ENCODE data around the gene ZFAND4.
"Not testable (repeated sequence)": the region's sequence is repeated elsewhere in the genome, so short reads cannot be mapped to it uniquely, and the experiment has no call there.

ZFAND4 gene

DNA sequence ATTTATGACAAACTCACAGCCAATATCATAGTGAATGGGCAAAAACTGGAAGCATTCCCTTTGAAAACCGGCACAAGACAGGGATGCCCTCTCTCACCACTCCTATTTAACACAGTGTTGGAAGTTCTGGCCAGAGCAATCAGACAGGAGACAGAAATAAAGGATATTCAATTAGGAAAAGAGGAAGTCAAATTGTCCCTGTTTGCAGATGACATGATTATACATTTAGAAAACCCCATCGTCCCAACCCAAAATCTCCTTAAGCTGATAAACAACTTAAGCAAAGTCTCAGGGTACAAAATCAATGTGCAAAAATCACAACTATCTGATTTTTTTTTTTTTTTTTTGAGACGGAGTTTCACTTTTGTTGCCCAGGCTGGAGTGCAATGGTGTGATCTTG lies 2.7 kb downstream of the ZFAND4 start:
- H3K4me1 ChIP-seq (ENCODE audit: control insufficient read depth, insufficient read depth, low read length); H3K27me3 ChIP-seq (ENCODE audit: control insufficient read depth, insufficient read depth, low read length, poor library complexity, severe bottlenecking); H3K9me3 ChIP-seq (ENCODE audit: control insufficient read depth, low read length); H3K36me3 ChIP-seq (ENCODE audit: control insufficient read depth, insufficient read depth, low read length); H3K27ac ChIP-seq (ENCODE audit: insufficient read depth, low read depth, low read length, poor library complexity, severe bottlenecking); H3K4me3 ChIP-seq (ENCODE audit: insufficient read depth, low read depth, low read length): not testable (repeated sequence)
- 82 to 89% methylated on average over 3 of the region's 3 CpGs for WGBS, 2 experiments

DNA sequence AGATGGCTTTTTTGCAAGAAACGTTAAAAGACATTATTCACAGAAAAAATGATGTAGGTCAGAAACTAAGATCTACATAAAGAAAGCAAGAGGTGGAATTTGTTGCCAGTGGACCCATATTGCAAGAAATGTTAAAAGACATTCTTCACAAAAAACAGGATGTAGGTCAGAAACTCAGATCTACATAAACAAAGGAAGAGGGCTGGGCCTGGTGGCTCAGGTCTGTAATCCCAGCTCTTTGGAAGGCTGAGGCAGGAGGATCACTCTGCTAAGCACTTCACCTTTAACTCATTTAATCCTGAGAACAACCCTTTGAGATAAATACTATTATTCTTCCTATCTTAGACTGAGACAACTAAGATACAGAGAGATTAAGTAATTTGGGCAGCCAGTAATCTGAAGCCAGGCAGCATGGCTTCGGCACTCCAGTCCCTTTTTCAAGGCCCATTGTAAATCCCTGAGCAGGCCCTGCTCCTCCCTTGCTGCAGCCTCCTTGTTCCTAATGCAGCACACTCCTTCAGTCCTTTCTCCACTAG lies 11.6 kb downstream of the ZFAND4 start:
- Histone ChIP-seq H3K36me3 (ENCODE audit: control insufficient read depth, insufficient read depth, low read length) (no peaks in the 10 kb centered on the region), H3K27ac (ENCODE audit: insufficient read depth, low read depth, low read length, poor library complexity, severe bottlenecking) (no peak overlapping the region), H3K27me3 (ENCODE audit: control insufficient read depth, insufficient read depth, low read length, poor library complexity, severe bottlenecking) (no peaks in the 10 kb centered on the region), H3K9me3 (ENCODE audit: control insufficient read depth, low read length) (no peaks in the 10 kb centered on the region), H3K4me3 (ENCODE audit: insufficient read depth, low read depth, low read length) (no peak overlapping the region), H3K4me1 (ENCODE audit: control insufficient read depth, insufficient read depth, low read length) (no peaks in the 10 kb centered on the region)
- 87 to 95% methylated on average over 2 of the region's 2 CpGs for WGBS, 2 experiments

DNA sequence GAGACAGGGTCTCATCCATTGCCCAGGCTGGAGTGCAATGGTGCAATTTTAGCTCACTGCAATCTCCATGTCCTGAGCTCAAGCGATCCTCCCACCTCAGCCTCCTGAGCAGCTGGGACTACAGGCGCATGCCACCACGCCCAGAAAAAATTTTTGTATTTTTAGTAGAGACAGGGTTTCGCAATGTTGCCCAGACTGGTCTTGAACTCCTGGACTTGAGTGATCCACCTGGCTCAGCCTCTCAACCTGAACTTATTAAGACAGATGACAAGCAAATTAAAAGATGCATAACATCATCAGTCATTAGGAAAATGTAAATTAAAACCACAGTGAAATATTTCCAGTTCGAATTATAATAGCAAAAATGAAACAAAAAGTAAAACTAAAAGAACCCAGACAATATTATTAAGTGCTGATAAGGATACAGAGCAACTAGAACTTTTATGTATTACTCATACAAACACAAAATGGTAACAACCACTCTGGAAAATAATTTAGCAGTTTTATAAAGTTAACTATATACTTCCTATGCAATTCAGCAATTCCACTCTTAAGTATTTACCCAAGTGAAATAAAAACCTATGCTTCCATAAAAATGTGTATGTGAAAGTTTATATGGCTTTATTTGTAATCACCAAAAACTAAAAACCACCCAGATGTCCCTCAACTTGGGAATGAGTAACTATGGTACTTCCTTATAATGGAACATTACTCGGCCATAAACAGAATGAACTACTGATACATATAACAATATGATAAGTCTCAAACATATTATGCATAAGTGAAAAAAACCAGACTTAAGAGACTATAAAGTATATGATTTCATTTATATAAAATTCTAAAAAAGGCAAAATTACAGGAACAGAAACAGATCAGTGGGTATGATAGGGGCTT lies 15.3 kb downstream of the ZFAND4 start:
- Histone ChIP-seq H3K27me3 (ENCODE audit: control insufficient read depth, insufficient read depth, low read length, poor library complexity, severe bottlenecking) (no peaks in the 10 kb centered on the region), H3K36me3 (ENCODE audit: control insufficient read depth, insufficient read depth, low read length) (no peaks in the 10 kb centered on the region), H3K27ac (ENCODE audit: insufficient read depth, low read depth, low read length, poor library complexity, severe bottlenecking) (no peak overlapping the region), H3K4me3 (ENCODE audit: insufficient read depth, low read depth, low read length) (no peak overlapping the region), H3K9me3 (ENCODE audit: control insufficient read depth, low read length) (no peaks in the 10 kb centered on the region), H3K4me1 (ENCODE audit: control insufficient read depth, insufficient read depth, low read length) (no peaks in the 10 kb centered on the region)
- 88 to 90% methylated on average over 4 to 5 of the region's 6 CpGs for WGBS, 2 experiments

DNA sequence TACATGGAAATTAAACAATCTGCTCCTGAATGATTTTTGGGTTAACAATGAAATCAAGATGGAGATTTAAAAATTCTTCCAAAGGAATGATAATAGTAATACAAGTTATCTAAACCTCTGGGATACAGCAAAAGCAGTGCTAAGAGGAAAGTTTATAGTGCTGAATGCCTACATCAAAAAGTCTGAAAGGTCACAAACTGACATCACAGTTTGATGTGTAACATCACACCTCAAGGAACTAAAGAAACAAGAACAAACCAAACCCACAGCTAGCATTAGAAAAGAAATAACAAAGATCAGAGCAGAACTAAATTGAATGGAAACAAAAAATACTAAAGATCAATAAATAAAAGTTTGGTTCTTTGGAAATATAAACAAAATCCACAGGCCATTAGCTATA lies 17.4 kb downstream of the ZFAND4 start:
- no peak overlapping the region for H3K27ac ChIP-seq (ENCODE audit: insufficient read depth, low read depth, low read length, poor library complexity, severe bottlenecking)
- H3K36me3 ChIP-seq (ENCODE audit: control insufficient read depth, insufficient read depth, low read length) = no peaks in the 10 kb centered on the region

DNA sequence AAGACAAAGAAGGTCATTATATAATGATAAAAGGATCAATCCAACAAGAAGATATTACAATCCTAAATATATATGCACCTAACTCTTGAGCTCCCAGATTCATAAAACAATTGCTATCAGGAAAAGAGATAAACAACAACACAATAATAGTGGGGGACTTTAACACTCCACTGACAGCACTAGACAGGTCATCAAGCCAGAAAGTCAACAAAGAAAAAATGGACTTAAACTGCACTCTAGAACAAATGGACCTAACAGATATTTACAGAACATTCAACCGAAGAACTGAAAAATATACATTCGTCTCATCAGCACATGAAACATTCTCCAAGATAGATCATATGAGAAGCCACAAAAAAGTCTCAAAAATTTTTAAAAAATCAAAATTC lies 17.8 kb downstream of the ZFAND4 start:
- H3K4me3 ChIP-seq (ENCODE audit: insufficient read depth, low read depth, low read length); H3K27ac ChIP-seq (ENCODE audit: insufficient read depth, low read depth, low read length, poor library complexity, severe bottlenecking); H3K36me3 ChIP-seq (ENCODE audit: control insufficient read depth, insufficient read depth, low read length); H3K27me3 ChIP-seq (ENCODE audit: control insufficient read depth, insufficient read depth, low read length, poor library complexity, severe bottlenecking); H3K9me3 ChIP-seq (ENCODE audit: control insufficient read depth, low read length); H3K4me1 ChIP-seq (ENCODE audit: control insufficient read depth, insufficient read depth, low read length): not testable (repeated sequence)
- WGBS, 2 experiments = 91 to 98% methylated on average over 2 of the region's 2 CpGs

More for the DNA sequence above, 17.4 kb downstream of the ZFAND4 start:
- H3K9me3 ChIP-seq (ENCODE audit: control insufficient read depth, low read length) = no peaks in the 10 kb centered on the region
- H3K4me1 ChIP-seq (ENCODE audit: control insufficient read depth, insufficient read depth, low read length) = no peaks in the 10 kb centered on the region
- no peak overlapping the region for H3K4me3 ChIP-seq (ENCODE audit: insufficient read depth, low read depth, low read length)
- no peaks in the 10 kb centered on the region for H3K27me3 ChIP-seq (ENCODE audit: control insufficient read depth, insufficient read depth, low read length, poor library complexity, severe bottlenecking)

DNA sequence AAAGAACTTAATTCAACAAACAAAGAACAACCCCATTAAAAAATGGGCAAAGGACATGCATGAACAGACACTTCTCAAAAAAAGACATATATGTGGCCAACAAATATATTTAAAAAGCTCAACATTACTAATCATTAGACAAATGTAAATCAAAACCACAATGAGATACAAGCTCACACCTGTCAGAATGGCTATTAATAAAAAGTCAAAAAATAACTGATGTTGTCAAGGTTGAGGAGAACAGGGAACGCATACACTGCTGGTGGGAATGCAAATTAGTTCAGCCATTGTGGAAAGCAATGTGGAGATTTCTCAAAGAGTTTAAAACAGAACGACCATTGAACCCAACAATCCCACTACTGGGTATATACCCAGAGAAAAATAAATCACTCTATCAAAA lies 19.1 kb downstream of the ZFAND4 start:
- Histone ChIP-seq H3K27ac (ENCODE audit: insufficient read depth, low read depth, low read length, poor library complexity, severe bottlenecking) (no peak overlapping the region), H3K36me3 (ENCODE audit: control insufficient read depth, insufficient read depth, low read length) (no peaks in the 10 kb centered on the region), H3K4me3 (ENCODE audit: insufficient read depth, low read depth, low read length) (no peak overlapping the region), H3K27me3 (ENCODE audit: control insufficient read depth, insufficient read depth, low read length, poor library complexity, severe bottlenecking) (no peaks in the 10 kb centered on the region), H3K4me1 (ENCODE audit: control insufficient read depth, insufficient read depth, low read length) (no peaks in the 10 kb centered on the region), H3K9me3 (ENCODE audit: control insufficient read depth, low read length) (no peaks in the 10 kb centered on the region)
- 82 to 84% methylated on average over 2 of the region's 2 CpGs for WGBS, 2 experiments

DNA sequence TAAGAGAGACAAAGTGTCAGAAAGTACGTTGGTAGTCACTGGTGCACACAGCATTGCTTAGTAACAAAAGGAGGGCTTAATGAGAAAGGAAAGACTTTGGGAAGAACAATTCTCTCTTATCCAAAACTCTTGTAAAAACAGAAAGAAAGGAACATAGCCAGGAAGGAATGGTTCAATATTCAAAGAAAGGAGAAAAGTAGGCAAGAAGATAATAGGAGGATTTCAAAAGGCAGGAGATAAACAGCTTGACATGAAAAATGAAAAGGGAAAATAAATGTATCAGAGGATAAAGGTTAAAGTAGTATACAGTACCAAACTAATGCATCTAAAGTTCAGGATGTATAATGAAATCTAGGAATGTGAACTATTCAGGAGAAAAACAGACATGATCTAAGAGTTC lies 20.1 kb downstream of the ZFAND4 start:
- Histone ChIP-seq H3K4me3 (ENCODE audit: insufficient read depth, low read depth, low read length) (no peak overlapping the region), H3K36me3 (ENCODE audit: control insufficient read depth, insufficient read depth, low read length) (peaks cover 2% of the 10 kb centered on the region), H3K27ac (ENCODE audit: insufficient read depth, low read depth, low read length, poor library complexity, severe bottlenecking) (no peak overlapping the region), H3K4me1 (ENCODE audit: control insufficient read depth, insufficient read depth, low read length) (no peaks in the 10 kb centered on the region), H3K9me3 (ENCODE audit: control insufficient read depth, low read length) (no peaks in the 10 kb centered on the region), H3K27me3 (ENCODE audit: control insufficient read depth, insufficient read depth, low read length, poor library complexity, severe bottlenecking) (no peaks in the 10 kb centered on the region)
- 67 to 78% methylated on average over 1 of the region's 1 CpG for WGBS, 2 experiments

DNA sequence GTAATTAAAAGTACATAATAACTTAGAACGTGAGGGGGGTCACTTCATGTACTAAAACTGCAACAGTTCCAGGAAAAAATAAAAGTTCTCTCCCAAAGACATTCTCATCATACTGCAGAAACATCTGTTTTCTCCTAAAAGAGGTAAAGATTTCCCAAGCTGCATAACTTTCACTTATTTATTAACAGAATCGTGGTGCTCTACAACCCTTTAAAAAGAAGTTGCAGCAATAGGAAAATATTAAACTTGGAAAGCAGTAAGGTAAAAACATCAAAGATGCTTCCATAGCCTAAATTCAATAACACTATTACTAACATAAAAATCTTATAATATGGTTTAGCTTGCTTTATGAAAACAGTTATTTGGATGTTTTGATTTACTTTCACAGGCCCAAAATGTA lies 23.3 kb downstream of the ZFAND4 start:
- Histone ChIP-seq H3K4me3 (ENCODE audit: insufficient read depth, low read depth, low read length) (no peak overlapping the region), H3K27me3 (ENCODE audit: control insufficient read depth, insufficient read depth, low read length, poor library complexity, severe bottlenecking) (no peaks in the 10 kb centered on the region), H3K4me1 (ENCODE audit: control insufficient read depth, insufficient read depth, low read length) (no peaks in the 10 kb centered on the region), H3K9me3 (ENCODE audit: control insufficient read depth, low read length) (no peaks in the 10 kb centered on the region), H3K36me3 (ENCODE audit: control insufficient read depth, insufficient read depth, low read length) (peaks cover 9% of the 10 kb centered on the region), H3K27ac (ENCODE audit: insufficient read depth, low read depth, low read length, poor library complexity, severe bottlenecking) (no peak overlapping the region)
- WGBS, 2 experiments = 75 to 89% methylated on average over 1 to 2 of the region's 2 CpGs

DNA sequence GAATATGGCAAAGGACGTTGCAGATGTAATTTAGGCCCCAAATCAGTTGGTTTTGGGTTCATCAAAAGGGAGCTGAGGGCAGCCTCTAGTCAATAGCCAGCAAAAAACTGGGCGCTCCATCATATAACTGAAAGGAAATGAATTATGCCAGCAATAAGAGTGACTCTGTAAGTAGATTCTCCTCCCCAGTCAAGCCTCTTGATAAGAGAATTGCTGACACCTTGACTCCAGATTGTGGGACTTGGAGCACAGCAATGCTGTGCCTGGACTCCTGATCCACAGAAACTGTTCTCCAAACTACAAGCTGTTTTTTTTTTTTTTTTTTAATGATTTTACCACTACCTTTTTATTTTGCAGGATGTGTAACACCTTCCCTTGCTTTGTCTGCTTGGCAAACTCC lies 25.5 kb downstream of the ZFAND4 start:
- no peaks in the 10 kb centered on the region for H3K27me3 ChIP-seq (ENCODE audit: control insufficient read depth, insufficient read depth, low read length, poor library complexity, severe bottlenecking)
- peaks cover 9% of the 10 kb centered on the region for H3K36me3 ChIP-seq (ENCODE audit: control insufficient read depth, insufficient read depth, low read length)
- H3K27ac ChIP-seq (ENCODE audit: insufficient read depth, low read depth, low read length, poor library complexity, severe bottlenecking) = no peak overlapping the region
- no peaks in the 10 kb centered on the region for H3K4me1 ChIP-seq (ENCODE audit: control insufficient read depth, insufficient read depth, low read length)
- H3K9me3 ChIP-seq (ENCODE audit: control insufficient read depth, low read length) = no peaks in the 10 kb centered on the region
- no peak overlapping the region for H3K4me3 ChIP-seq (ENCODE audit: insufficient read depth, low read depth, low read length)
- 87 to 93% methylated on average over 2 of the region's 2 CpGs for WGBS, 2 experiments

DNA sequence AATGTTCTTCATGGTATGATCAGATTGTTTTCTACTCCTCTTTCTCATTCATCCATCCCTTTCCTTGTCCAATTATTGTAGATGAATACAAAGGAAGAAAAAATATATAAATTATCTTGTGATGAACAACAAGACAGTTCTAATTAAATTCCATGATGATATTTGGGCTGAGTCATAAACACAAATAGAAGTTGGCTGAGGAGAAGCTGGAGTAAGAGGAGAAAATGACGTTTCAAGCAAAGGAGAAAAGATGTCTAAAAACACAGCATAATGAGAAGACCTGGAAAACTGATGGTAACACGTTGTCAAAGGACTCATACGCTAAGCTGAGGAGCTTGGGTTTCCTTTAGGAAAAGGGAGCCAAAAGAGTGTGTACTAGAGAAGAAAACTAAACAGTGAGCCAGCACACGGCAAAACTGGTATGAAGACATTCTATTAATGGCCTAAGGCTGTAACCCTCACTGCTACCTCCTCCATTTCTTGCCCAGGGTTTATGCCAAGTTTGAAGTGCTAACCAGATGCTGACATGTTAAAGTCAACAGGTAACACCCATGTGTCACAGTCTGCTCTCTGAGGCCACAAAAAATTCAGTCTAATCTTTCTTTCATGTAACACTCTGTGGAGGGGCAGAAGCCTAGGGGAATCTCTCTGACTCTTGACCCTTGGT lies 26.1 kb downstream of the ZFAND4 start:
- WGBS, 2 experiments = 93 to 95% methylated on average over 4 of the region's 4 CpGs

More for the DNA sequence above, 26.1 kb downstream of the ZFAND4 start:
- Histone ChIP-seq H3K27ac (ENCODE audit: insufficient read depth, low read depth, low read length, poor library complexity, severe bottlenecking) (no peak overlapping the region), H3K4me3 (ENCODE audit: insufficient read depth, low read depth, low read length) (no peak overlapping the region), H3K27me3 (ENCODE audit: control insufficient read depth, insufficient read depth, low read length, poor library complexity, severe bottlenecking) (no peaks in the 10 kb centered on the region), H3K9me3 (ENCODE audit: control insufficient read depth, low read length) (no peaks in the 10 kb centered on the region), H3K4me1 (ENCODE audit: control insufficient read depth, insufficient read depth, low read length) (no peaks in the 10 kb centered on the region), H3K36me3 (ENCODE audit: control insufficient read depth, insufficient read depth, low read length) (peaks cover 9% of the 10 kb centered on the region)
